ENCODE measurements around the gene SSNA1. TPM values are rescaled to one million over a fixed set of nuclear protein-coding genes. Genes with fewer than 3 reads are reported as not detected.

SSNA1 gene
- total RNA-seq, 1 donor from 2014 or later, result 52.7 TPM

- H3K79me2 ChIP-seq (ENCODE audit: insufficient read depth, low read length), result no peaks in the 10 kb centered on the region
- Mint-ChIP-seq H3K9me3 (ENCODE audit: unreplicated experiment) (no peaks in the 10 kb centered on the region), H3K4me3 (ENCODE audit: unreplicated experiment) (no peak overlapping the region), H3K4me1 (ENCODE audit: low read depth, unreplicated experiment) (peaks cover 6% of the 10 kb centered on the region), H3K27ac (ENCODE audit: unreplicated experiment) (no peak overlapping the region), H3K36me3 (ENCODE audit: low read depth, unreplicated experiment) (peaks cover 7% of the 10 kb centered on the region), H3K27me3 (ENCODE audit: low read depth, unreplicated experiment) (no peaks in the 10 kb centered on the region)
- peaks cover 9% of the 10 kb centered on the region for H3K4me1 ChIP-seq (ENCODE audit: insufficient read depth, low read length)
- no peak for TF ChIP-seq CTCF (IDR thresholded peaks at IDR 0.05; ENCODE audit: insufficient read depth, low read depth, low read length)
- no peak for TF ChIP-seq EZH2 (IDR thresholded peaks at IDR 0.05; ENCODE audit: insufficient read depth, low read length)
- no peak overlapping the region for H3K4me2 ChIP-seq (ENCODE audit: low read length)
- H3K4me3 ChIP-seq (ENCODE audit: insufficient read depth, low read depth, low read length), result no peak overlapping the region
- no peaks in the 10 kb centered on the region for H3K36me3 ChIP-seq (ENCODE audit: insufficient read depth, low read length)
- H3K27me3 ChIP-seq (ENCODE audit: insufficient read depth, low read length), result no peaks in the 10 kb centered on the region
- peaks cover 8% of the 10 kb centered on the region for H4K20me1 ChIP-seq (ENCODE audit: insufficient read depth, low read length)
- DNase-seq (ENCODE audit: low read depth) (no peak), FAIRE-seq (no peak)
- no peak overlapping the region for H3K27ac ChIP-seq (ENCODE audit: low read depth, low read length)
- H3K9me3 ChIP-seq (ENCODE audit: insufficient read depth, low read depth, low read length), result no peaks in the 10 kb centered on the region
- no peak overlapping the region for H2AFZ ChIP-seq (ENCODE audit: low read depth, low read length)
- H3K9ac ChIP-seq (ENCODE audit: low read length), result no peak overlapping the region
Observed at GRCh38 chr9:137214620-137215019, 26.1 kb downstream of the SSNA1 start.

- TF ChIP-seq CTCF (IDR thresholded peaks at IDR 0.05; ENCODE audit: insufficient read depth, low read depth, low read length) (no peak), EZH2 (IDR thresholded peaks at IDR 0.05; ENCODE audit: insufficient read depth, low read length) (no peak)
- Mint-ChIP-seq H3K9me3 (ENCODE audit: unreplicated experiment) (no peaks in the 10 kb centered on the region), H3K27ac (ENCODE audit: unreplicated experiment) (no peak overlapping the region), H3K4me1 (ENCODE audit: low read depth, unreplicated experiment) (peaks cover 6% of the 10 kb centered on the region), H3K36me3 (ENCODE audit: low read depth, unreplicated experiment) (peaks cover 5% of the 10 kb centered on the region), H3K4me3 (ENCODE audit: unreplicated experiment) (no peak overlapping the region), H3K27me3 (ENCODE audit: low read depth, unreplicated experiment) (no peaks in the 10 kb centered on the region)
- FAIRE-seq (no peak), DNase-seq (ENCODE audit: low read depth) (no peak)
- H2AFZ ChIP-seq (ENCODE audit: low read depth, low read length), result no peak overlapping the region
- H3K9me3 ChIP-seq (ENCODE audit: insufficient read depth, low read depth, low read length), result no peaks in the 10 kb centered on the region
- H3K27me3 ChIP-seq (ENCODE audit: insufficient read depth, low read length), result no peaks in the 10 kb centered on the region
- H3K36me3 ChIP-seq (ENCODE audit: insufficient read depth, low read length), result no peaks in the 10 kb centered on the region
- peaks cover 9% of the 10 kb centered on the region for H3K4me1 ChIP-seq (ENCODE audit: insufficient read depth, low read length)
- peaks cover 8% of the 10 kb centered on the region for H4K20me1 ChIP-seq (ENCODE audit: insufficient read depth, low read length)
- no peak overlapping the region for H3K27ac ChIP-seq (ENCODE audit: low read depth, low read length)
- H3K79me2 ChIP-seq (ENCODE audit: insufficient read depth, low read length), result no peaks in the 10 kb centered on the region
- no peak overlapping the region for H3K4me2 ChIP-seq (ENCODE audit: low read length)
- no peak overlapping the region for H3K9ac ChIP-seq (ENCODE audit: low read length)
- H3K4me3 ChIP-seq (ENCODE audit: insufficient read depth, low read depth, low read length), result no peak overlapping the region
Observed at GRCh38 chr9:137215196-137215986, 26.9 kb downstream of the SSNA1 start.
